Measurements from ENCODE around the gene CLINT1.

The CLINT1 gene

GRCh38 chr5:157785801-157786200 is 73.1 kb downstream of the CLINT1 start:
- Histone ChIP-seq H3K9me3 (ENCODE audit: control insufficient read depth, insufficient read depth, low read length) (no peaks in the 10 kb centered on the region), H3K27me3 (ENCODE audit: control insufficient read depth, insufficient read depth, low read length) (no peaks in the 10 kb centered on the region), H3K9ac (ENCODE audit: low read depth, low read length) (no peak overlapping the region), H3K27ac (ENCODE audit: low read depth, low read length) (no peak overlapping the region), H3K36me3 (ENCODE audit: control insufficient read depth, insufficient read depth, low read length) (peaks cover 48% of the 10 kb centered on the region), H3K4me3 (ENCODE audit: low read depth, low read length) (no peak overlapping the region), H3K4me1 (ENCODE audit: control insufficient read depth, insufficient read depth, low read length) (no peaks in the 10 kb centered on the region)

DNA sequence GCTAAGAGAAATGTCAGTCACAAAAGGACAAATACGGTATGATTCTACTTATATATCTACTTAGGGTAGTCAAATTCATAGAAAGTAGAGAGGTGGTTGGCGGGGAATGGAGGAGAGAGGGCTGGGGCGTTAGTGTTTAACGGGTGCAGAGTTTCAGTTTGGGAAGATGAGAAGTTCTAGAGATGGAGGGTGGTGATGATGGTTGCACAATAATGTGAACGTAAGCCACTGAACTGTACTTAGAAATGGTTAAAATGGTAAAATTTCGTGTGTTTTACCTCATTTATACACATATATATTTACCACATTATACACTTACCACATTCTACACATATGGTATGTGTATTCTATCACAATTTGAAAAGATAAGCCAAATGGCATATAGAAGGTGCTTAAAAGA is 79.7 kb downstream of the CLINT1 start:
- no peak overlapping the region for H3K9ac ChIP-seq (ENCODE audit: low read depth, low read length)
- no peaks in the 10 kb centered on the region for H3K9me3 ChIP-seq (ENCODE audit: control insufficient read depth, insufficient read depth, low read length)
- no peak overlapping the region for H3K27ac ChIP-seq (ENCODE audit: low read depth, low read length)
- H3K4me1 ChIP-seq (ENCODE audit: control insufficient read depth, insufficient read depth, low read length), result no peaks in the 10 kb centered on the region
- H3K36me3 ChIP-seq (ENCODE audit: control insufficient read depth, insufficient read depth, low read length), result 0 out of 2 replicates have a peak, but pooled peaks cover under 1% of the 10 kb centered on the region
- no peaks in the 10 kb centered on the region for H3K27me3 ChIP-seq (ENCODE audit: control insufficient read depth, insufficient read depth, low read length)
- H3K4me3 ChIP-seq (ENCODE audit: low read depth, low read length), result no peak overlapping the region

- H3K9ac ChIP-seq (ENCODE audit: low read depth, low read length), result no peak overlapping the region
Measured at GRCh38 chr5:157778121-157778805, 80.7 kb downstream of the CLINT1 start.

DNA sequence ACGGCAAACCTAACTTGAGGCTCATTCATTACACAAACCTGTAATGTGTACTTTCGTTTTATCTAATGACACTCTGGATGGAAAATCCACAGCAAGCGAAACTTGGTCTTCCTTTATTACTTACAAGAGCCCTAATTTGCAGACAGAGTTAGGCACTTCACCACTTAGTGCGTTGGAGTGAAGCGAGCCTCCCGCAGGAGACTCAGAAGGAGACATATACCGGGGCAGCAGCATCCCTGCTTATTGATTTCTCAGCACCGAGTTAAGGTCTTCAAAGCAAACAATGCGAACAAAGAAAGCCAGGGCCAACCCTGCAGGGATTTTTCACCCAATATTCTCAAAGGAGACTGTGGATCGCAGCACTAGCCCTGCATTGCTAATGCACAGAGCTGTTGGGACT is 86.8 kb downstream of the CLINT1 start:
- H3K27ac ChIP-seq (ENCODE audit: low read depth, low read length), result no peak overlapping the region
- H3K4me1 ChIP-seq (ENCODE audit: control insufficient read depth, insufficient read depth, low read length), result no peaks in the 10 kb centered on the region
- no peaks in the 10 kb centered on the region for H3K9me3 ChIP-seq (ENCODE audit: control insufficient read depth, insufficient read depth, low read length)
- no peaks in the 10 kb centered on the region for H3K36me3 ChIP-seq (ENCODE audit: control insufficient read depth, insufficient read depth, low read length)
- no peaks in the 10 kb centered on the region for H3K27me3 ChIP-seq (ENCODE audit: control insufficient read depth, insufficient read depth, low read length)
- H3K9ac ChIP-seq (ENCODE audit: low read depth, low read length), result no peak overlapping the region
- H3K4me3 ChIP-seq (ENCODE audit: low read depth, low read length), result no peak overlapping the region

More at GRCh38 chr5:157778121-157778805, 80.7 kb downstream of the CLINT1 start:
- Histone ChIP-seq H3K4me1 (ENCODE audit: control insufficient read depth, insufficient read depth, low read length) (no peaks in the 10 kb centered on the region), H3K36me3 (ENCODE audit: control insufficient read depth, insufficient read depth, low read length) (no peaks in the 10 kb centered on the region), H3K27ac (ENCODE audit: low read depth, low read length) (no peak overlapping the region), H3K4me3 (ENCODE audit: low read depth, low read length) (no peak overlapping the region), H3K27me3 (ENCODE audit: control insufficient read depth, insufficient read depth, low read length) (no peaks in the 10 kb centered on the region), H3K9me3 (ENCODE audit: control insufficient read depth, insufficient read depth, low read length) (no peaks in the 10 kb centered on the region)

DNA sequence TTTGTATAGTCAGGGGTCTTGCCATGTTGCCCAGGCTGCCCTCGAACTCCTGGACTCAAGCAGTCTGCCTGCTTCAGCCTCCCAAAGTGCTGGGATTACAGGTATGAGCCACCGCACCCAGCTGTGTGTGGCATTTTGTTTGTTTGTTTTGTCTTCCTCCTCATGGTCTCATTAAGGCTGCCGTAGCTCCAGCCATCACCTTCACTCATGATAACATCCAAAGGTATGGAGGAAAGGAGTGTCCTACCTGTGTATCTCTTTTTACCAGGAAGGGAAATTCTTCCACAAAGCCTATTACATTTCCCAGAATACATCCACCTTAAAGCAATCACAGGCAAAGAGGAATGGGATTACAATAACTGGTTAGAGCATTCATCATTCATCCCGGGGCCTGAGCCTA is 88.3 kb downstream of the CLINT1 start:
- no peaks in the 10 kb centered on the region for H3K27me3 ChIP-seq (ENCODE audit: control insufficient read depth, insufficient read depth, low read length)
- H3K4me1 ChIP-seq (ENCODE audit: control insufficient read depth, insufficient read depth, low read length), result no peaks in the 10 kb centered on the region
- no peaks in the 10 kb centered on the region for H3K9me3 ChIP-seq (ENCODE audit: control insufficient read depth, insufficient read depth, low read length)
- H3K36me3 ChIP-seq (ENCODE audit: control insufficient read depth, insufficient read depth, low read length), result no peaks in the 10 kb centered on the region
- H3K27ac ChIP-seq (ENCODE audit: low read depth, low read length), result no peak overlapping the region
- H3K4me3 ChIP-seq (ENCODE audit: low read depth, low read length), result no peak overlapping the region
- H3K9ac ChIP-seq (ENCODE audit: low read depth, low read length), result no peak overlapping the region

DNA sequence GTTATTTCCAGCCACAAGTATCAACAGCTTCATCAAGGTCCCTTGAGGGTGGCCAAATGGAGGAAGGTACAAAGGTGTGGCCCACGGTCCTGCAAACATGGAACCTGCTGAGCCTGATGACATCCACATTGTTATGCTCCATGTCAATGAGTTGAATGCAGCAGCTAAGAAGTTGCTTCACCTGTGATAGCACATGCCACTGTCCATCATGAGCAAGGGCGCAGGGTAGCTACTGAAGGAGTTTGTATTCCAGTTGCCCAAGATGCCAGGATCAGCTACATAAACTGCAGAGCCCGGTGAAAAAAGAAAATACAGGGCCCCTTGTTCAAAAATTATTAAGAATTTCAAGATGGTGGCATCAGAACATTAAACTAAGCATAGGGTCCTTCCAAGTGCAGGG is 91.3 kb downstream of the CLINT1 start:
- Histone ChIP-seq H3K9me3 (ENCODE audit: control insufficient read depth, insufficient read depth, low read length) (no peaks in the 10 kb centered on the region), H3K27ac (ENCODE audit: low read depth, low read length) (no peak overlapping the region), H3K36me3 (ENCODE audit: control insufficient read depth, insufficient read depth, low read length) (no peaks in the 10 kb centered on the region), H3K4me3 (ENCODE audit: low read depth, low read length) (no peak overlapping the region), H3K9ac (ENCODE audit: low read depth, low read length) (no peak overlapping the region), H3K4me1 (ENCODE audit: control insufficient read depth, insufficient read depth, low read length) (no peaks in the 10 kb centered on the region), H3K27me3 (ENCODE audit: control insufficient read depth, insufficient read depth, low read length) (no peaks in the 10 kb centered on the region)

DNA sequence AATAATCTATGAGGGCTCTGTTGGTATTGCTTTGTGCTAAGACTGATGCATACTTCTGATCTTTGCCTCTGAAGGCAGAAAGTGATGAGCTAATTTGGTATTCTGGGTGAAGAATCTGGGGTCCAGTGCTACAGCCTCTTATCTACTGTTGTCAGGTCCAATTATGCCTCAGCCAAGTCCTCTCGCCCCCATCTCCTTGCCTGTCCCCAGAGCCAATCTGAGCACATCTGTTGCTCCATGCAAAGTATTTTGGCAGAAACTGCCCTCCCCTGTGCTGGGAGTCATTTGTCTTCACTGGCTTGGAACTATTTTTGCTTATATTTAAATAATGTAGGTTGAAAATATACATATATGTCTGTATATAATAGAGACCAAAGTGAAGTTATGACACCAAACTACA is 92.0 kb downstream of the CLINT1 start:
- H3K36me3 ChIP-seq (ENCODE audit: control insufficient read depth, insufficient read depth, low read length), result no peaks in the 10 kb centered on the region
- H3K9ac ChIP-seq (ENCODE audit: low read depth, low read length), result no peak overlapping the region
- H3K4me1 ChIP-seq (ENCODE audit: control insufficient read depth, insufficient read depth, low read length), result no peaks in the 10 kb centered on the region
- H3K27me3 ChIP-seq (ENCODE audit: control insufficient read depth, insufficient read depth, low read length), result no peaks in the 10 kb centered on the region
- no peak overlapping the region for H3K4me3 ChIP-seq (ENCODE audit: low read depth, low read length)
- no peak overlapping the region for H3K27ac ChIP-seq (ENCODE audit: low read depth, low read length)
- no peaks in the 10 kb centered on the region for H3K9me3 ChIP-seq (ENCODE audit: control insufficient read depth, insufficient read depth, low read length)

DNA sequence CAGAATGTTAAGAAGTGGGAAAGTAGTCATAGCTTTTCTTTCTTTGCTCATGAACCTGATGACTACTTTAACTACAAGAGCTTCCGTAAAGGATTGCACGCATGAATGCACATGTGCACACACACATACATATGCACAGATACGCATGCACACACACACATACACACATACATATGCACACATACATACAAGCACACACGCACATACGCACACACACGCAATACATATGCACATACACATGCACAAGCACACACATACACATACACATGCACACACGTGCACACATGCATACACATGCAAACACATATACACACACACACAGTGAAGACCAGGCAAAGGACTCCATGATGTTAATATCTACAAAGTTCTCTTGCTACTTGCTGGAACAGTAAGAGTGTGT is 92.5 kb downstream of the CLINT1 start:
- Histone ChIP-seq H3K27ac (ENCODE audit: low read depth, low read length) (no peak overlapping the region), H3K4me1 (ENCODE audit: control insufficient read depth, insufficient read depth, low read length) (no peaks in the 10 kb centered on the region), H3K27me3 (ENCODE audit: control insufficient read depth, insufficient read depth, low read length) (no peaks in the 10 kb centered on the region), H3K36me3 (ENCODE audit: control insufficient read depth, insufficient read depth, low read length) (no peaks in the 10 kb centered on the region), H3K9ac (ENCODE audit: low read depth, low read length) (no peak overlapping the region), H3K9me3 (ENCODE audit: control insufficient read depth, insufficient read depth, low read length) (no peaks in the 10 kb centered on the region), H3K4me3 (ENCODE audit: low read depth, low read length) (no peak overlapping the region)

DNA sequence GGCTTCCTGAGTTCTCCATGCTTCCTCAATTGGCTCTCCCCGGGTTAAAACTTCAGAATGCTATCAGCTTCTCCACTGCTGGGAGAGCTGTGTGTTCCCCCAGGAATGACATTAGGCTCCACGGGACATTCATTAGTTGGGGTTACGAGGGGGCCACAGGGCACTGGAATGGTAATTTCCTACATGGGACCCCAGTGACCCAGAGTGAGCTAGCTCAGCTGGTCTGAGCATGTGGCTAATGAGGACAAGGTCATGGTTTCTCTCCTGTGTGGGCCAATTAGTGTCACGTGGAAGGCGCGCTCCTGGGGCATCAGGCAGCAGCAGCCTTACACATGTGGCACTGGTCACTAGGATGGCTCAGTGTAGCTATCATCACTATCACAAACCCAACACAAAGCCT is 94.4 kb downstream of the CLINT1 start:
- no peaks in the 10 kb centered on the region for H3K9me3 ChIP-seq (ENCODE audit: control insufficient read depth, insufficient read depth, low read length)
- H3K4me3 ChIP-seq (ENCODE audit: low read depth, low read length), result no peak overlapping the region
- H3K36me3 ChIP-seq (ENCODE audit: control insufficient read depth, insufficient read depth, low read length), result no peaks in the 10 kb centered on the region
- no peak overlapping the region for H3K27ac ChIP-seq (ENCODE audit: low read depth, low read length)
- no peak overlapping the region for H3K9ac ChIP-seq (ENCODE audit: low read depth, low read length)
- no peaks in the 10 kb centered on the region for H3K4me1 ChIP-seq (ENCODE audit: control insufficient read depth, insufficient read depth, low read length)
- no peaks in the 10 kb centered on the region for H3K27me3 ChIP-seq (ENCODE audit: control insufficient read depth, insufficient read depth, low read length)

GRCh38 chr5:157761690-157762621 is 97.0 kb downstream of the CLINT1 start:
- no peaks in the 10 kb centered on the region for H3K36me3 ChIP-seq (ENCODE audit: control insufficient read depth, insufficient read depth, low read length)
- no peak overlapping the region for H3K4me3 ChIP-seq (ENCODE audit: low read depth, low read length)
- H3K9me3 ChIP-seq (ENCODE audit: control insufficient read depth, insufficient read depth, low read length), result no peaks in the 10 kb centered on the region
- no peaks in the 10 kb centered on the region for H3K27me3 ChIP-seq (ENCODE audit: control insufficient read depth, insufficient read depth, low read length)
- no peak overlapping the region for H3K27ac ChIP-seq (ENCODE audit: low read depth, low read length)
- H3K9ac ChIP-seq (ENCODE audit: low read depth, low read length), result no peak overlapping the region
- H3K4me1 ChIP-seq (ENCODE audit: control insufficient read depth, insufficient read depth, low read length), result no peaks in the 10 kb centered on the region

GRCh38 chr5:157758706-157759105 is 100.2 kb downstream of the CLINT1 start:
- Histone ChIP-seq H3K9ac (ENCODE audit: low read depth, low read length) (no peak overlapping the region), H3K36me3 (ENCODE audit: control insufficient read depth, insufficient read depth, low read length) (no peaks in the 10 kb centered on the region), H3K4me3 (ENCODE audit: low read depth, low read length) (no peak overlapping the region)

More at GRCh38 chr5:157758706-157759105, 100.2 kb downstream of the CLINT1 start:
- H3K9me3 ChIP-seq (ENCODE audit: control insufficient read depth, insufficient read depth, low read length), result no peaks in the 10 kb centered on the region
- H3K4me1 ChIP-seq (ENCODE audit: control insufficient read depth, insufficient read depth, low read length), result no peaks in the 10 kb centered on the region
- H3K27me3 ChIP-seq (ENCODE audit: control insufficient read depth, insufficient read depth, low read length), result no peaks in the 10 kb centered on the region
- H3K27ac ChIP-seq (ENCODE audit: low read depth, low read length), result no peak overlapping the region

Data from HUES48 (cell line).